ENCODE data around the gene EML1.

The EML1 gene

DNA sequence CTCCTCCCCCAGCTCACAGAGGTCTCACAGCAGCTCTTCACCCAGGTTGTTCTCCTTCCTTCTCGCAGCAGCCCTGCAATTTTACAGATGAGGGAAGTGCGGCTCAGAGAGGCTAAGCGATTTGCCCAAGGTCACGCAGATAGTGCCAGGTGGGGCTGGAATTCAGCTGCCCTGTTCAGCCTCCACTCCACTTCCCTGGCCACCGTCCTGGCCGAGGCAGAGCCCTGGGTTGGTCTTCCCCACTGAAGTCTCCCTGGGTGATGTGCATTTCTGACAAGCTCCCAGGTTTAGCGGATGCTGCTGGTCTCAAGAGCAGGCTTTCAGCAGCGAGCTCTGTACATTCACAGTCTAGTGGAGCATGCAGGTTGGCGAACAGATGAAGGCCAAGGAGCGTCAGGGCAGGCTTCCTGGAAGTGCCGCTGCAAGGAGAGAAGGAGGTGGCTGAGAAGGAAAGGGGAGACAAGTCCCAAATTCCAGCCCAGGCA is 28.9 kb upstream of the EML1 start:
- Histone ChIP-seq H3K27ac (ENCODE audit: low read depth, low read length) (no peak overlapping the region), H3K27me3 (ENCODE audit: control insufficient read depth in 5 of 5, insufficient read depth in 4 of 5, low read length in 5 of 5) (peaks cover 0 to 8% (median 0%) of the 10 kb centered on the region in 5 donors), H3K4me1 (ENCODE audit: control insufficient read depth in 5 of 5, insufficient read depth in 5 of 5, low read length in 5 of 5) (peaks cover 2 to 24% (median 10%) of the 10 kb centered on the region in 5 donors), H3K36me3 (ENCODE audit: control insufficient read depth in 5 of 5, insufficient read depth in 5 of 5, low read length in 5 of 5) (no peaks in the 10 kb centered on the region), H3K4me3 (ENCODE audit: low read depth in 1 of 5, low read length in 5 of 5) (no peak overlapping the region), H3K9me3 (ENCODE audit: control insufficient read depth in 5 of 5, low read length in 5 of 5) (no peaks in the 10 kb centered on the region), H3K9ac (ENCODE audit: low read length in 5 of 5) (no peak overlapping the region)

GRCh38 chr14:99768381-99768780 is 24.8 kb upstream of the EML1 start:
- no peak overlapping the region for H3K9ac ChIP-seq (ENCODE audit: low read length in 5 of 5)
- peaks cover 2 to 20% (median 8%) of the 10 kb centered on the region in 5 donors for H3K4me1 ChIP-seq (ENCODE audit: control insufficient read depth in 5 of 5, insufficient read depth in 5 of 5, low read length in 5 of 5)
- H3K27ac ChIP-seq (ENCODE audit: low read depth, low read length): no peak overlapping the region
- no peaks in the 10 kb centered on the region for H3K36me3 ChIP-seq (ENCODE audit: control insufficient read depth in 5 of 5, insufficient read depth in 5 of 5, low read length in 5 of 5)
- no peaks in the 10 kb centered on the region for H3K9me3 ChIP-seq (ENCODE audit: control insufficient read depth in 5 of 5, low read length in 5 of 5)
- H3K4me3 ChIP-seq (ENCODE audit: low read depth in 1 of 5, low read length in 5 of 5): no peak overlapping the region
- H3K27me3 ChIP-seq (ENCODE audit: control insufficient read depth in 5 of 5, insufficient read depth in 4 of 5, low read length in 5 of 5): peaks cover 0 to 6% (median 0%) of the 10 kb centered on the region in 5 donors

DNA sequence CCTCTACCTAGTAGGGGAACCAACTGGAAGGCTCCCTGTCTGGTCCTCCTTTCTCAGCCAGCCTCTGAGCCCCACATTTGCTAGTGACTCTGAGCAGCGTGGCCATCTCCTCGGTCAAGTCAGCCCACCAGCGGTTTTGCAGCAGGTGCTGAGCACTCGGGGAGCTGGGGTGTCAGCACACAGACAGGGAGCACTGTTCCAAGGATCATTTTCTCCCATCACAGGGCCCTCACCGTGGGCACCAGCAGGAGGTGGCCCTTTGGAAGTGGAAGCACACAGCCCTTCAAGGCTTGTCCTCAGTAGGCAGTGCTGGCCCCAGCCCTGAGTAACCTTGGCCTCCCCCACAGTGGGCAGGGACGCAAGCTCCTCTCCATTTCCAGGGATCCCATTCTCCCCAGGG is 24.1 kb upstream of the EML1 start:
- Histone ChIP-seq H3K9ac (ENCODE audit: low read length in 5 of 5) (no peak overlapping the region), H3K9me3 (ENCODE audit: control insufficient read depth in 5 of 5, low read length in 5 of 5) (no peaks in the 10 kb centered on the region), H3K4me1 (ENCODE audit: control insufficient read depth in 5 of 5, insufficient read depth in 5 of 5, low read length in 5 of 5) (peaks cover 2 to 20% (median 8%) of the 10 kb centered on the region in 5 donors), H3K27ac (ENCODE audit: low read depth, low read length) (no peak overlapping the region), H3K36me3 (ENCODE audit: control insufficient read depth in 5 of 5, insufficient read depth in 5 of 5, low read length in 5 of 5) (no peaks in the 10 kb centered on the region), H3K27me3 (ENCODE audit: control insufficient read depth in 5 of 5, insufficient read depth in 4 of 5, low read length in 5 of 5) (peaks cover 0 to 6% (median 2%) of the 10 kb centered on the region in 5 donors), H3K4me3 (ENCODE audit: low read depth in 1 of 5, low read length in 5 of 5) (no peak overlapping the region)

GRCh38 chr14:99769799-99770198 is 23.4 kb upstream of the EML1 start:
- Histone ChIP-seq H3K9me3 (ENCODE audit: control insufficient read depth in 5 of 5, low read length in 5 of 5) (no peaks in the 10 kb centered on the region), H3K9ac (ENCODE audit: low read length in 5 of 5) (no peak overlapping the region), H3K27ac (ENCODE audit: low read depth, low read length) (no peak overlapping the region), H3K4me1 (ENCODE audit: control insufficient read depth in 5 of 5, insufficient read depth in 5 of 5, low read length in 5 of 5) (peaks cover 2 to 26% (median 8%) of the 10 kb centered on the region in 5 donors), H3K27me3 (ENCODE audit: control insufficient read depth in 5 of 5, insufficient read depth in 4 of 5, low read length in 5 of 5) (peaks cover 0 to 6% (median 2%) of the 10 kb centered on the region in 5 donors), H3K36me3 (ENCODE audit: control insufficient read depth in 5 of 5, insufficient read depth in 5 of 5, low read length in 5 of 5) (no peaks in the 10 kb centered on the region), H3K4me3 (ENCODE audit: low read depth in 1 of 5, low read length in 5 of 5) (no peak overlapping the region)

DNA sequence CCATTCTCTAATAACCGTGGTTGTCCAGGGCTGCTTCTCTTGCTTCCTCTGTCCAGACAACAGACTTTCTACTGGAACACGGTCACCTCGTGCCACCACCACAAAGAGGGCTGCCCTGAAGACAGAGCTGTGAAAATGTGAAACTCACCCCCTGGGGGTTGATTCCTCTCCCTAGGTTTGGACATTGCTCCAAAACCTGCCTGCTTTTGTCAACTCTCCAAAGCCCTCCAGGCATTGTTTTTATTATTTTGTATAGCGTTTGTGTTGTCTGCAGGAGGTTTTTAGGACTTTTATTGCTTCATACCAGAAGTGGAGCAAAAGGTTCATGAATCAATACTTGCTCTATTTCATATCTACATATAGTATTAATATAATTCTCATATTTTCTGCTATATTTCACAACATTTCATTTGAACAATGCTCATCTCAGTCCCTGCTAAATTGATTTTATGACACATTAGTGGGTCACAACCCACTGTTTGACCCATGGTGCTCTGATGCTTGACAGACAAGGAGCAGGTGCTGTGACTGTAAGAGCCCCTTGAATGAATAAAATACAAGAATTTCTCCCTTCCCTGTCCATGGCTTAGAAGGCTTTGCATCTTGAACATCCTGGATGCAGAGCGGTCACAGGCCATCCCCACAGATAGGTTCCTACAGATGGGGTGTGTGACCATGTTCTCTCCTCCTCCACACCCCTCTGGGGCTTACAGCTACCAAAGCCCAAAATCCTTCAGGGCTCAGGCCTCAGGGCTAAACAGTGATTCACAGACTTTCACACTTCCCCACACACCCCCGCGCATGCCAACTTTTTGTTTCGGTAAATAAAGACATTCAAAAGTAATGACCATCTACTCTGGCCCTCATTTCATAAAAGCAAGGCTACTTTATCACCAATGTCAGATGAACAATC is 20.6 kb upstream of the EML1 start:
- Histone ChIP-seq H3K27ac (ENCODE audit: low read depth, low read length) (no peak overlapping the region), H3K36me3 (ENCODE audit: control insufficient read depth in 5 of 5, insufficient read depth in 5 of 5, low read length in 5 of 5) (no peaks in the 10 kb centered on the region), H3K9ac (ENCODE audit: low read length in 5 of 5) (peak overlapping the region in 1 of 5 donors; percentile 26), H3K27me3 (ENCODE audit: control insufficient read depth in 5 of 5, insufficient read depth in 4 of 5, low read length in 5 of 5) (peaks cover 0 to 3% (median 0%) of the 10 kb centered on the region in 5 donors), H3K4me3 (ENCODE audit: low read depth in 1 of 5, low read length in 5 of 5) (no peak overlapping the region), H3K4me1 (ENCODE audit: control insufficient read depth in 5 of 5, insufficient read depth in 5 of 5, low read length in 5 of 5) (peaks cover 0 to 18% (median 7%) of the 10 kb centered on the region in 5 donors), H3K9me3 (ENCODE audit: control insufficient read depth in 5 of 5, low read length in 5 of 5) (no peaks in the 10 kb centered on the region)

DNA sequence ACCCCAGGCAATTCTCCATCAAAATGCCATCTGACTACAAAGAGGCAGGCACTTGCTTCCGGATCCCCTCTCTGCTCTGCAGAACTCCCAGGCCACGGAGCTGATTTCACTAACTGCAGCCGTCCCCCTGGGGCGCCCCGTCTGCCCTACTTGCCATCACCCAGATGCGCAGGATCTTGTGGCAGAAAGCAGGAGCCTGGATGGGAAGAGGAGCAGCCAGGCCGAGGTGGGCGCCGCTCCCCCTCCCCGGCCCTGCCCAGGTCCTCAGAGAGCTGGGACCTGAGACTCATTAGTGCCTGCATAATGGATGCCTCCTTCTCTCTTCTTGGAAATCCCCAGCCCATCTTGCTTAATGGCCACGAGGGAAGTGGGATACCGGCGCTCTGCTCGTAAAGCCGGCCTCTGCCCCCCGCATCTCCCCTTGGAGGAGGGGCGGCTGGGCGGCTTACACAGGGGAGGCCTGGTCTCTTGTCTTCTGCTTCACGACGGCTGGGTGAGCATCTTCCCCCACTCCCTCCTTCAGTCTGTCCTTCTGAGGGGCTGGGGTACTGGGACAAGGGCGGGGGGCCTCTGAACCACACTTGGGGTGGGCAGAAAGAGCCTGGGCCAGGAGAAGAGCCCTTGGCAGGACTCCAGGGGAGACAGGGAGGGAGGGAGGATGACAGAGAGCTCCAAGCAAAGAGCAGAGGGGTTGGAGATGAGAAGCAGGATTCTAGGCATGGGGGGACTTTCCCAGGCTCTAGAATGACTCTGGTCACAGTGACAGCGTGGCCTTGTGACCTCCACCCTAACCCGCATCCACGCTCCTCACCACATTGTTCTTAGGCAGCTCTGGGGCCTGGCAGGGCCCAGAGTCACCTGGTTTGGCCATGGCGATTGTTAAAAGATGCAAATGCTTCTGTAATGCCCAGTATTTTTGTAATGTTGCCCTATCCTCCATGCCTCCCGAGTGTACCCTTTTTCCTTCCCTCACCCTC is 19.4 kb upstream of the EML1 start:
- Histone ChIP-seq H3K4me1 (ENCODE audit: control insufficient read depth in 5 of 5, insufficient read depth in 5 of 5, low read length in 5 of 5) (peaks cover 0 to 10% (median 0%) of the 10 kb centered on the region in 5 donors), H3K27ac (ENCODE audit: low read depth, low read length) (no peak overlapping the region), H3K9me3 (ENCODE audit: control insufficient read depth in 5 of 5, low read length in 5 of 5) (peaks cover 3 to 8% (median 5%) of the 10 kb centered on the region in 5 donors), H3K9ac (ENCODE audit: low read length in 5 of 5) (no peak overlapping the region), H3K36me3 (ENCODE audit: control insufficient read depth in 5 of 5, insufficient read depth in 5 of 5, low read length in 5 of 5) (no peaks in the 10 kb centered on the region), H3K4me3 (ENCODE audit: low read depth in 1 of 5, low read length in 5 of 5) (no peak overlapping the region), H3K27me3 (ENCODE audit: control insufficient read depth in 5 of 5, insufficient read depth in 4 of 5, low read length in 5 of 5) (peaks cover 0 to 3% (median 0%) of the 10 kb centered on the region in 5 donors)

GRCh38 chr14:99774556-99775307 is 18.5 kb upstream of the EML1 start:
- no peak overlapping the region for H3K4me3 ChIP-seq (ENCODE audit: low read depth in 1 of 5, low read length in 5 of 5)
- H3K27ac ChIP-seq (ENCODE audit: low read depth, low read length): no peak overlapping the region
- peaks cover 0 to 3% (median 0%) of the 10 kb centered on the region in 5 donors for H3K27me3 ChIP-seq (ENCODE audit: control insufficient read depth in 5 of 5, insufficient read depth in 4 of 5, low read length in 5 of 5)

GRCh38 chr14:99775351-99775750 is 17.9 kb upstream of the EML1 start:
- Histone ChIP-seq H3K9ac (ENCODE audit: low read length in 5 of 5) (no peak overlapping the region), H3K4me1 (ENCODE audit: control insufficient read depth in 5 of 5, insufficient read depth in 5 of 5, low read length in 5 of 5) (peaks cover 0 to 10% (median 0%) of the 10 kb centered on the region in 5 donors), H3K27me3 (ENCODE audit: control insufficient read depth in 5 of 5, insufficient read depth in 4 of 5, low read length in 5 of 5) (peaks cover 0 to 3% (median 0%) of the 10 kb centered on the region in 5 donors), H3K4me3 (ENCODE audit: low read depth in 1 of 5, low read length in 5 of 5) (no peak overlapping the region), H3K36me3 (ENCODE audit: control insufficient read depth in 5 of 5, insufficient read depth in 5 of 5, low read length in 5 of 5) (no peaks in the 10 kb centered on the region), H3K9me3 (ENCODE audit: control insufficient read depth in 5 of 5, low read length in 5 of 5) (peaks cover 5 to 18% (median 11%) of the 10 kb centered on the region in 5 donors), H3K27ac (ENCODE audit: low read depth, low read length) (no peak overlapping the region)

More at GRCh38 chr14:99774556-99775307, 18.5 kb upstream of the EML1 start:
- Histone ChIP-seq H3K9ac (ENCODE audit: low read length in 5 of 5) (no peak overlapping the region), H3K9me3 (ENCODE audit: control insufficient read depth in 5 of 5, low read length in 5 of 5) (peaks cover 5 to 14% (median 7%) of the 10 kb centered on the region in 5 donors), H3K4me1 (ENCODE audit: control insufficient read depth in 5 of 5, insufficient read depth in 5 of 5, low read length in 5 of 5) (peaks cover 0 to 10% (median 0%) of the 10 kb centered on the region in 5 donors), H3K36me3 (ENCODE audit: control insufficient read depth in 5 of 5, insufficient read depth in 5 of 5, low read length in 5 of 5) (no peaks in the 10 kb centered on the region)

DNA sequence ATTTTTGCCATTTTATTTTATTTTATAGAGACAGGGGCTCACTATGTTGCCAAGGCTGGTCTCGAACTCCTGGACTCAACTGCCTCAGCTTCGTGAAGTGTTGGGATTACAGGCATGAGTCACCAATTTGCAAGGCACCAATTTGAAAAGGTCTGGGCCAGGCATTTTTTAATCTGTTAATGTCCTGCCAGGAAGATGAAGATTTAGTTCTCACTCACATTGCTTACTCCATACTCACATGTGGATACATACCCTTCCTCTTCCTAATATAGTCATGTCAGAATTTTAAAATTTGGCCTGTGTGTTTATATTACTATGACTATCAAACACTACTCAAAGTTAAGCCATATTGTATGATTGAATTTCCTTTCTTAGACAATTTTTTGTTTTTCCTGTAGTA is 15.3 kb upstream of the EML1 start:
- H3K36me3 ChIP-seq (ENCODE audit: control insufficient read depth in 5 of 5, insufficient read depth in 5 of 5, low read length in 5 of 5): no peaks in the 10 kb centered on the region
- H3K9ac ChIP-seq (ENCODE audit: low read length in 5 of 5): no peak overlapping the region
- H3K4me3 ChIP-seq (ENCODE audit: low read depth in 1 of 5, low read length in 5 of 5): no peak overlapping the region
- peaks cover 0 to 10% (median 0%) of the 10 kb centered on the region in 5 donors for H3K4me1 ChIP-seq (ENCODE audit: control insufficient read depth in 5 of 5, insufficient read depth in 5 of 5, low read length in 5 of 5)
- H3K27me3 ChIP-seq (ENCODE audit: control insufficient read depth in 5 of 5, insufficient read depth in 4 of 5, low read length in 5 of 5): peaks cover 0 to 3% (median 0%) of the 10 kb centered on the region in 5 donors
- no peak overlapping the region for H3K27ac ChIP-seq (ENCODE audit: low read depth, low read length)
- H3K9me3 ChIP-seq (ENCODE audit: control insufficient read depth in 5 of 5, low read length in 5 of 5): peaks cover 5 to 19% (median 11%) of the 10 kb centered on the region in 5 donors

All from subcutaneous abdominal adipose tissue (tissue), 5 donors.